ENCODE results near the gene HADHA. TPM values are rescaled to one million over a fixed set of nuclear protein-coding genes. Genes with fewer than 3 reads are reported as not detected.

HADHA gene
- polyA plus RNA-seq, 1 donor (not counting 4 experiments of a cell fraction or from before 2014, with no cell fraction given) = 150 TPM

DNA sequence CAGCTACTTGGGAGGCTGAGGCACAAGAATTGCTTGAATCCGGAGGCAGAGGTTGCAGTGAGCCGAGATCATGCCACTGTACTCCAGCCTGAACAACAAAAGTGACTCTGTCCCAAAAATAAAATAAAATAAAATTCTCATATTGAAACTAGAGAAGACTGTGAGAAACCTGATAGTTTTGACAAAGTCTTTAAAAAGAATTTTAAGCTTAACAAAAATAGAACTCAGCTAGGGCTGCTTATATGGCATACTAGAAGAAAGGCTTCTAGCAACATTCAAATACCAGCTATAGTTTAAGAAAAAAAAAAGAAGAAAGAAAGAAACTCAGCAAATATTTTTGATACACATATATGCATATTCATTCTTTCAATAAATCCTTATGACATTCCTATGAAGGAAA, 13.6 kb downstream of the HADHA start:
- peaks cover 26 to 28% of the 10 kb centered on the region in 2 experiments for H3K36me3 ChIP-seq (ENCODE audit: control insufficient read depth in 2 of 2, extremely low read depth in 1 of 2, insufficient read depth in 2 of 2, low read length in 2 of 2)
- H4K20me1 ChIP-seq (ENCODE audit: control insufficient read depth, extremely low read depth, insufficient read depth, low read length) = no peaks in the 10 kb centered on the region
- dilution Hi-C loops (cut with MboI; ENCODE audit: extremely low pct_ligation_motif_present, low sequenced_read_pairs) = no loop called here
- TF ChIP-seq, protein P1, sequence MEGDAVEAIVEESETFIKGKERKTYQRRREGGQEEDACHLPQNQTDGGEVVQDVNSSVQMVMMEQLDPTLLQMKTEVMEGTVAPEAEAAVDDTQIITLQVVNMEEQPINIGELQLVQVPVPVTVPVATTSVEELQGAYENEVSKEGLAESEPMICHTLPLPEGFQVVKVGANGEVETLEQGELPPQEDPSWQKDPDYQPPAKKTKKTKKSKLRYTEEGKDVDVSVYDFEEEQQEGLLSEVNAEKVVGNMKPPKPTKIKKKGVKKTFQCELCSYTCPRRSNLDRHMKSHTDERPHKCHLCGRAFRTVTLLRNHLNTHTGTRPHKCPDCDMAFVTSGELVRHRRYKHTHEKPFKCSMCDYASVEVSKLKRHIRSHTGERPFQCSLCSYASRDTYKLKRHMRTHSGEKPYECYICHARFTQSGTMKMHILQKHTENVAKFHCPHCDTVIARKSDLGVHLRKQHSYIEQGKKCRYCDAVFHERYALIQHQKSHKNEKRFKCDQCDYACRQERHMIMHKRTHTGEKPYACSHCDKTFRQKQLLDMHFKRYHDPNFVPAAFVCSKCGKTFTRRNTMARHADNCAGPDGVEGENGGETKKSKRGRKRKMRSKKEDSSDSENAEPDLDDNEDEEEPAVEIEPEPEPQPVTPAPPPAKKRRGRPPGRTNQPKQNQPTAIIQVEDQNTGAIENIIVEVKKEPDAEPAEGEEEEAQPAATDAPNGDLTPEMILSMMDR (optimal IDR thresholded peaks at IDR 0.05 in 1 of 3, IDR thresholded peaks at IDR 0.05 in 1 of 3, conservative IDR thresholded peaks at IDR 0.05 in 1 of 3; ENCODE audit: extremely low read depth in 1 of 3, insufficient read depth in 2 of 3, low read length in 3 of 3) = no peak
- no peak for TF ChIP-seq EZH2 (IDR thresholded peaks at IDR 0.05; ENCODE audit: low read length)
- H2AFZ ChIP-seq (ENCODE audit: control insufficient read depth, low read length) = no peak overlapping the region
- H3K4me1 ChIP-seq (ENCODE audit: control insufficient read depth, extremely low read depth, insufficient read depth, low read length) = no peaks in the 10 kb centered on the region
- H3K27me3 ChIP-seq (ENCODE audit: control insufficient read depth, extremely low read depth, insufficient read depth, low read length) = no peaks in the 10 kb centered on the region
- H3K9me3 ChIP-seq (ENCODE audit: control insufficient read depth, low read depth, low read length) = no peaks in the 10 kb centered on the region
- H3K4me2 ChIP-seq (ENCODE audit: control insufficient read depth, extremely low read depth, insufficient read depth, low read depth, low read length) = no peak overlapping the region
- DNase-seq (ENCODE audit: low read depth, low spot score) (no peak), FAIRE-seq (no peak)
- H3K9ac ChIP-seq (ENCODE audit: control insufficient read depth, extremely low read depth, insufficient read depth, low read length) = no peak overlapping the region
- H3K9me1 ChIP-seq (ENCODE audit: control insufficient read depth, extremely low read depth, insufficient read depth, low read length) = no peaks in the 10 kb centered on the region
- H3K27ac ChIP-seq (ENCODE audit: control insufficient read depth, insufficient read depth, low read length) = no peak overlapping the region
- H3K4me3 ChIP-seq (ENCODE audit: control insufficient read depth in 2 of 3, extremely low read depth in 1 of 3, insufficient read depth in 2 of 3, low read depth in 1 of 3, low read length in 3 of 3) = no peak overlapping the region
- H3K79me2 ChIP-seq (ENCODE audit: control insufficient read depth, insufficient read depth, low read length) = no peaks in the 10 kb centered on the region

DNA sequence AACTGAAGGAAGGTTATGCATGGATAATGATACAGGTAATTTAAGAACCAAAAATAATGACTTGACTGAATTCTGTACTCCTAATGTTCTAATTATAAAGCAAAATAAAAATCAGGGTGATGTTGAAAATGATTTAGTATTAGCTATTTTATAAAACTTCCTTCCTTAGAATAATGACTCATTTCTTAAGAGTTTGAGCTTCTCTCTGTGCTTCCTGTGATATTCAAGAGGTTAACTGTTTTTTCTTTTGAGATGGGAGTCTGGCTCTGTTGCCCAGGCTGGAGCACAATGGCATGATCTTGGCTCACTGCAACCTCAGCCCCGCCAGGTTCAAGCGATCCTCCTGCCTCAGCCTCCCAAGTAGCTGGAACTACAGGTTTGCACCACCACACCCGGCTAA, 14.8 kb downstream of the HADHA start:
- dilution Hi-C loops (cut with MboI; ENCODE audit: extremely low pct_ligation_motif_present, low sequenced_read_pairs) = no loop called here
- H3K27ac ChIP-seq (ENCODE audit: control insufficient read depth, insufficient read depth, low read length) = no peak overlapping the region
- H3K36me3 ChIP-seq (ENCODE audit: control insufficient read depth in 2 of 2, extremely low read depth in 1 of 2, insufficient read depth in 2 of 2, low read length in 2 of 2) = peaks cover 22 to 24% of the 10 kb centered on the region in 2 experiments
- H2AFZ ChIP-seq (ENCODE audit: control insufficient read depth, low read length) = no peak overlapping the region
- H3K9me1 ChIP-seq (ENCODE audit: control insufficient read depth, extremely low read depth, insufficient read depth, low read length) = no peaks in the 10 kb centered on the region
- H3K27me3 ChIP-seq (ENCODE audit: control insufficient read depth, extremely low read depth, insufficient read depth, low read length) = no peaks in the 10 kb centered on the region
- H3K9ac ChIP-seq (ENCODE audit: control insufficient read depth, extremely low read depth, insufficient read depth, low read length) = no peak overlapping the region
- no peak for DNase-seq (ENCODE audit: low read depth, low spot score)
- TF ChIP-seq EZH2 (IDR thresholded peaks at IDR 0.05; ENCODE audit: low read length) = no peak
- TF ChIP-seq, protein P1 (optimal IDR thresholded peaks at IDR 0.05 in 1 of 3, IDR thresholded peaks at IDR 0.05 in 1 of 3, conservative IDR thresholded peaks at IDR 0.05 in 1 of 3; ENCODE audit: extremely low read depth in 1 of 3, insufficient read depth in 2 of 3, low read length in 3 of 3) = no peak
- H3K4me2 ChIP-seq (ENCODE audit: control insufficient read depth, extremely low read depth, insufficient read depth, low read depth, low read length) = no peak overlapping the region
- no peak overlapping the region for H3K4me3 ChIP-seq (ENCODE audit: control insufficient read depth in 2 of 3, extremely low read depth in 1 of 3, insufficient read depth in 2 of 3, low read depth in 1 of 3, low read length in 3 of 3)
- no peaks in the 10 kb centered on the region for H4K20me1 ChIP-seq (ENCODE audit: control insufficient read depth, extremely low read depth, insufficient read depth, low read length)
- H3K4me1 ChIP-seq (ENCODE audit: control insufficient read depth, extremely low read depth, insufficient read depth, low read length) = no peaks in the 10 kb centered on the region
- no peaks in the 10 kb centered on the region for H3K9me3 ChIP-seq (ENCODE audit: control insufficient read depth, low read depth, low read length)
- no peaks in the 10 kb centered on the region for H3K79me2 ChIP-seq (ENCODE audit: control insufficient read depth, insufficient read depth, low read length)
- FAIRE-seq = no peak

Measured in keratinocyte (primary cell).